Right atrium auricular region (tissue), 2 donors: ENCODE data around the gene DUSP1. TPM values are rescaled to one million over a fixed set of nuclear protein-coding genes. Genes with fewer than 3 reads are reported as not detected.

Source experiments
- DNase-seq: peaks from one replicate; pipeline ENCODE4 v3.0.0-alpha.2; 2019; ENCODE audit warnings: low spot score
- H3K27ac ChIP-seq, 2 donors: fragments of 200-600 bp; sonication (generic); 1 replicate in 1 of 2; 2 replicates in 1 of 2; pipeline ENCODE4 v1.5.1; 2016 to 2019
- H3K27me3 ChIP-seq, 2 donors: fragments of 200-600 bp; sonication (generic); one replicate each; pipeline versions ENCODE4 v1.5.1 to v1.6.0; 2017 to 2019
- H3K36me3 ChIP-seq: fragments of 200-600 bp; sonication (generic); one replicate; pipeline ENCODE4 v1.5.1; 2016
- H3K4me1 ChIP-seq, 2 donors: fragments of 200-600 bp; sonication (generic); one replicate each; pipeline versions ENCODE4 v1.5.1 to v1.6.0; 2017 to 2019
- H3K4me3 ChIP-seq, 2 donors: fragments of 200-600 bp; sonication (generic); 1 replicate in 1 of 2; 2 replicates in 1 of 2; pipeline ENCODE4 v1.5.1; 2017 to 2019; ENCODE audit warnings: mild to moderate bottlenecking in 1 of 2, moderate library complexity in 1 of 2
- H3K9me3 ChIP-seq, 2 donors: fragments of 200-600 bp; sonication (generic); one replicate each; pipeline ENCODE4 v1.5.1; 2019
- CTCF ChIP-seq, 2 donors: fragments of 200-600 bp; sonication (generic); IDR thresholded peaks; one replicate each; pipeline ENCODE4 v1.5.1; 2019; ENCODE audit warnings: antibody characterized with exemption in 2 of 2
- total RNA-seq, 2 donors: library from RNA; depleted of rRNA; stranded (reverse); fragments of >200 nt; gene quantifications; one replicate each; pipeline ENCODE4 v1.1.0, GENCODE V29; 2016

DUSP1 gene
- total RNA-seq, 2 donors from 2014 or later = 804 to 819 TPM

- H3K9me3 ChIP-seq = no peaks in the 10 kb centered on the region
- no peak for TF ChIP-seq CTCF (IDR thresholded peaks at IDR 0.05)
- no peaks in the 10 kb centered on the region for H3K27me3 ChIP-seq
- no peak for DNase-seq
- peak overlapping the region in 1 of 2 donors; percentile 12 for H3K4me3 ChIP-seq
- peak overlapping the region; percentile 91 to 94 for H3K27ac ChIP-seq
- no peaks in the 10 kb centered on the region for H3K36me3 ChIP-seq
- H3K4me1 ChIP-seq = peaks cover 0 to 31% of the 10 kb centered on the region in 2 donors
Observed at GRCh38 chr5:172733974-172734346, 37.0 kb downstream of the DUSP1 start.

- no peaks in the 10 kb centered on the region for H3K27me3 ChIP-seq
- H3K9me3 ChIP-seq = no peaks in the 10 kb centered on the region
- TF ChIP-seq CTCF (IDR thresholded peaks at IDR 0.05) = no peak
- H3K27ac ChIP-seq = peak overlapping the region; percentile 91 to 94
- peaks cover 0 to 31% of the 10 kb centered on the region in 2 donors for H3K4me1 ChIP-seq
- H3K36me3 ChIP-seq = no peaks in the 10 kb centered on the region
- H3K4me3 ChIP-seq = peak overlapping the region in 1 of 2 donors; percentile 12
- peak; percentile 97 for DNase-seq
Observed at GRCh38 chr5:172733131-172733973, 37.6 kb downstream of the DUSP1 start.

GRCh38 chr5:172732201-172732865, 38.7 kb downstream of the DUSP1 start:
- TF ChIP-seq CTCF (IDR thresholded peaks at IDR 0.05) = no peak
- Histone ChIP-seq H3K27me3 (no peaks in the 10 kb centered on the region), H3K4me1 (peaks cover 0 to 31% of the 10 kb centered on the region in 2 donors), H3K27ac (peak overlapping the region; percentile 91 to 94), H3K4me3 (no peak overlapping the region), H3K36me3 (no peaks in the 10 kb centered on the region), H3K9me3 (no peaks in the 10 kb centered on the region)
- no peak for DNase-seq

GRCh38 chr5:172731680-172732074, 39.3 kb downstream of the DUSP1 start:
- no peaks in the 10 kb centered on the region for H3K36me3 ChIP-seq
- H3K4me3 ChIP-seq = no peak overlapping the region
- peaks cover 0 to 31% of the 10 kb centered on the region in 2 donors for H3K4me1 ChIP-seq
- no peaks in the 10 kb centered on the region for H3K9me3 ChIP-seq
- no peaks in the 10 kb centered on the region for H3K27me3 ChIP-seq
- no peak for TF ChIP-seq CTCF (IDR thresholded peaks at IDR 0.05)
- peak overlapping the region; percentile 91 to 94 for H3K27ac ChIP-seq
- no peak for DNase-seq

GRCh38 chr5:172730981-172731679, 39.9 kb downstream of the DUSP1 start:
- Histone ChIP-seq H3K27ac (peak overlapping the region; percentile 91 to 94), H3K4me1 (peaks cover 0 to 31% of the 10 kb centered on the region in 2 donors)

More at GRCh38 chr5:172730981-172731679, 39.9 kb downstream of the DUSP1 start:
- DNase-seq = no peak
- Histone ChIP-seq H3K27me3 (no peaks in the 10 kb centered on the region), H3K36me3 (no peaks in the 10 kb centered on the region), H3K4me3 (no peak overlapping the region), H3K9me3 (no peaks in the 10 kb centered on the region)
- TF ChIP-seq CTCF (IDR thresholded peaks at IDR 0.05) = no peak
